CD14-positive monocyte (primary cell): Measurements from ENCODE around the gene LRP1. TPM values are rescaled to one million over a fixed set of nuclear protein-coding genes. Genes with fewer than 3 reads are reported as not detected.

Source experiments
- DNase-seq, 3 donors: peaks; one replicate each; pipeline ENCODE4 v3.0.0-alpha.2; 2011 to 2022
- H2AFZ ChIP-seq: 2 replicates; pipeline ENCODE4 v1.6.0; 2012; ENCODE audit warnings: mild to moderate bottlenecking, low read depth, low read length, inconsistent platforms; ENCODE audit not compliant: insufficient read depth, poor library complexity, severe bottlenecking
- H3K27ac ChIP-seq, 2 donors: 1 replicate in 1 of 2; 2 replicates in 1 of 2; pipeline ENCODE4 v1.5.1; 2012 to 2013; ENCODE audit warnings: low read length in 2 of 2, control low read depth in 1 of 2, inconsistent platforms in 1 of 2, low read depth in 1 of 2, mild to moderate bottlenecking in 1 of 2
- H3K27me3 ChIP-seq, 2 donors: one replicate each; pipeline versions ENCODE4 v1.6.0 to v1.6.1; 2011 to 2013; ENCODE audit warnings: low read length in 2 of 2; ENCODE audit not compliant: control insufficient read depth in 2 of 2, insufficient read depth in 2 of 2
- H3K36me3 ChIP-seq, 2 donors: replicated peaks in 1 of 2; 1 replicate in 1 of 2; 2 replicates in 1 of 2; pipeline versions ENCODE4 v1.5.1 to v1.6.1; 2012 to 2013; ENCODE audit warnings: low read length in 2 of 2, control low read depth in 1 of 2, inconsistent platforms in 1 of 2, mild to moderate bottlenecking in 1 of 2; ENCODE audit not compliant: insufficient read depth in 2 of 2, control insufficient read depth in 1 of 2
- H3K4me1 ChIP-seq, 2 donors: 1 replicate in 1 of 2; 2 replicates in 1 of 2; pipeline versions ENCODE4 v1.5.1 to v1.6.1; 2012 to 2013; ENCODE audit warnings: low read length in 2 of 2, control low read depth in 1 of 2, inconsistent platforms in 1 of 2, mild to moderate bottlenecking in 1 of 2, moderate library complexity in 1 of 2; ENCODE audit not compliant: insufficient read depth in 2 of 2, control insufficient read depth in 1 of 2
- H3K4me2 ChIP-seq: replicated peaks from 2 replicates; pipeline ENCODE3; 2012; ENCODE audit warnings: low read length, moderate library complexity, mild to moderate bottlenecking; ENCODE audit not compliant: poor library complexity, severe bottlenecking; ENCODE audit errors: extremely low read depth
- H3K4me3 ChIP-seq, 3 experiments: fragments of 200-600 bp in 1 of 3; sonication (generic) in 1 of 3; replicated peaks in 1 of 3; 1 replicate in 2 of 3; 2 replicates in 1 of 3; pipeline ENCODE4 v1.5.1; 2011 to 2013; ENCODE audit warnings: low read length in 3 of 3, mild to moderate bottlenecking in 3 of 3, control low read depth in 2 of 3, low read depth in 2 of 3, inconsistent platforms in 1 of 3, moderate library complexity in 1 of 3
- H3K79me2 ChIP-seq: 2 replicates; pipeline ENCODE4 v1.6.0; 2012; ENCODE audit warnings: mild to moderate bottlenecking, control low read depth, inconsistent platforms, low read length, moderate library complexity; ENCODE audit not compliant: insufficient read depth
- H3K9ac ChIP-seq: 2 replicates; pipeline ENCODE4 v1.6.0; 2017; ENCODE audit warnings: low read length, mild to moderate bottlenecking; ENCODE audit not compliant: insufficient read depth, poor library complexity, severe bottlenecking
- H3K9me3 ChIP-seq, 2 donors: replicated peaks in 1 of 2; 1 replicate in 1 of 2; 2 replicates in 1 of 2; pipeline versions ENCODE4 v1.5.1 to v1.6.1; 2012 to 2013; ENCODE audit warnings: low read length in 2 of 2, control low read depth in 1 of 2; ENCODE audit not compliant: control insufficient read depth in 1 of 2, insufficient read depth in 1 of 2
- H4K20me1 ChIP-seq: 2 replicates; pipeline ENCODE4 v1.6.0; 2012; ENCODE audit warnings: mild to moderate bottlenecking, low read length, control low read depth, moderate library complexity; ENCODE audit not compliant: insufficient read depth
- H3K27ac Mint-ChIP-seq, 7 donors: one replicate each; pipeline ENCODE4 v1.8.0; 2020; ENCODE audit warnings: mild to moderate bottlenecking in 7 of 7, mixed read lengths in 7 of 7, moderate library complexity in 6 of 7, inconsistent platforms in 2 of 7
- H3K27me3 Mint-ChIP-seq, 3 donors: one replicate each; pipeline ENCODE4 v1.8.0; 2021 to 2022; ENCODE audit warnings: low read depth in 3 of 3, mild to moderate bottlenecking in 3 of 3, mixed read lengths in 3 of 3, moderate library complexity in 3 of 3, inconsistent platforms in 1 of 3
- H3K36me3 Mint-ChIP-seq, 2 donors: one replicate each; pipeline ENCODE4 v1.8.0; 2020; ENCODE audit warnings: mixed read lengths in 2 of 2, inconsistent platforms in 1 of 2, mild to moderate bottlenecking in 1 of 2
- H3K4me1 Mint-ChIP-seq: one replicate; pipeline ENCODE4 v1.8.0; 2020; ENCODE audit warnings: mild to moderate bottlenecking, mixed read lengths
- H3K4me3 Mint-ChIP-seq, 2 donors: one replicate each; pipeline ENCODE4 v1.8.0; 2020; ENCODE audit warnings: mild to moderate bottlenecking in 2 of 2, mixed read lengths in 2 of 2, moderate library complexity in 1 of 2
- H3K9me3 Mint-ChIP-seq, 7 donors: one replicate each; pipeline ENCODE4 v1.8.0; 2020 to 2022; ENCODE audit warnings: mixed read lengths in 7 of 7, mild to moderate bottlenecking in 6 of 7, moderate library complexity in 6 of 7, inconsistent platforms in 2 of 7
- CTCF ChIP-seq: fragments of 200-600 bp; IDR thresholded peaks from one replicate; pipeline ENCODE4 v1.8.0; 2022; ENCODE audit warnings: antibody characterized with exemption, mild to moderate bottlenecking
- WGBS: methylation state at CpG from one replicate; pipeline ENCODE4 v1.1.5; 2013; ENCODE audit warnings: missing lambda C conversion rate; ENCODE audit not compliant: insufficient coverage; 5-methylcytosine and 5-hydroxymethylcytosine counted together
- intact Hi-C, 2 donors: fragments of 100-400 bp; cut with micrococcal nuclease; formaldehyde crosslinking; loops; one replicate each; pipeline versions ENCODE4 v1.15.0 to v1.15.1; 2023
- polyA plus RNA-seq, 3 donors: library from polyadenylated mRNA; depleted of rRNA in 1 of 3; unstranded in 2 of 3; stranded (reverse) in 1 of 3; fragments of 300-500 nt in 2 of 3; fragments of >200 nt in 1 of 3; fragmentation: Illumina TruSeq in 2 of 3; gene quantifications; 1 replicate in 2 of 3; 2 replicates in 1 of 3; pipeline ENCODE4 v1.2.3, GENCODE V29; 2012 to 2021

LRP1 gene
- polyA plus RNA-seq, 3 donors = 5.5 to 246 (median 10.5) TPM

GRCh38 chr12:57216921-57217879 is 88.9 kb downstream of the LRP1 start:
- intact Hi-C loops = no loop called here
- peaks cover 40% of the 10 kb centered on the region for H3K4me1 Mint-ChIP-seq
- Histone ChIP-seq H3K27me3 (peaks cover 75 to 85% of the 10 kb centered on the region in 2 donors), H3K9me3 (peaks cover 0 to 39% of the 10 kb centered on the region in 2 donors), H3K4me3 (peak overlapping the region in 1 of 3 experiments; percentile 59), H4K20me1 (peaks cover 40% of the 10 kb centered on the region), H3K9ac (no peak overlapping the region), H3K36me3 (peaks cover 7 to 12% of the 10 kb centered on the region in 2 donors), H3K79me2 (no peaks in the 10 kb centered on the region), H3K4me1 (peaks cover 26 to 41% of the 10 kb centered on the region in 2 donors), H3K4me2 (peak overlapping the region; percentile 68), H2AFZ (no peak overlapping the region), H3K27ac (no peak overlapping the region)
- H3K4me3 Mint-ChIP-seq = peak overlapping the region; percentile 53 to 90
- DNase-seq = no peak
- peak overlapping the region in 1 of 7 donors; percentile 35 for H3K27ac Mint-ChIP-seq
- WGBS = 3% methylated on average over 56 of the region's 63 CpGs
- H3K27me3 Mint-ChIP-seq = peaks cover 78 to 88% (median 83%) of the 10 kb centered on the region in 3 donors
- TF ChIP-seq CTCF = no peak
- H3K9me3 Mint-ChIP-seq = peaks cover 0 to 27% (median 13%) of the 10 kb centered on the region in 7 donors
- peaks cover 13 to 32% of the 10 kb centered on the region in 2 donors for H3K36me3 Mint-ChIP-seq

GRCh38 chr12:57218030-57218853 is 90.0 kb downstream of the LRP1 start:
- H3K9me3 Mint-ChIP-seq = peaks cover 0 to 27% (median 15%) of the 10 kb centered on the region in 7 donors
- H3K4me1 ChIP-seq = peaks cover 24 to 34% of the 10 kb centered on the region in 2 donors
- H3K27me3 ChIP-seq = peaks cover 85 to 96% of the 10 kb centered on the region in 2 donors
- H3K4me1 Mint-ChIP-seq = peaks cover 40% of the 10 kb centered on the region
- H2AFZ ChIP-seq = no peak overlapping the region
- peaks cover 89 to 98% (median 93%) of the 10 kb centered on the region in 3 donors for H3K27me3 Mint-ChIP-seq
- peaks cover 0 to 47% of the 10 kb centered on the region in 2 donors for H3K9me3 ChIP-seq
- no peak overlapping the region for H3K27ac Mint-ChIP-seq
- 72% methylated on average over 4 of the region's 5 CpGs for WGBS
- H3K4me3 Mint-ChIP-seq = peak overlapping the region in 1 of 2 donors; percentile 74
- H3K36me3 ChIP-seq = peaks cover 0 to 3% of the 10 kb centered on the region in 2 donors
- no peak overlapping the region for H3K4me3 ChIP-seq
- H3K36me3 Mint-ChIP-seq = peaks cover 6 to 29% of the 10 kb centered on the region in 2 donors
- no peaks in the 10 kb centered on the region for H3K79me2 ChIP-seq
- H4K20me1 ChIP-seq = peaks cover 30% of the 10 kb centered on the region
- intact Hi-C loops = no loop called here
- H3K9ac ChIP-seq = no peak overlapping the region
- no peak for DNase-seq
- no peak overlapping the region for H3K27ac ChIP-seq
- H3K4me2 ChIP-seq = no peak overlapping the region
- TF ChIP-seq CTCF = no peak
